Left forelimb (tissue), 1 donor: ENCODE data around the gene ARL4A.
"Not testable (repeated sequence)": the region's sequence is repeated elsewhere in the genome, so short reads cannot be mapped to it uniquely, and the experiment has no call there.

ENCODE experiments used
- DNase-seq: peaks from one replicate; pipeline ENCODE4 v3.0.0-alpha.2; 2018; ENCODE audit warnings: low spot score

ARL4A gene

GRCh38 chr7:12686891-12687717 lies at the start of gene ARL4A:
Gene ARL4A, plus strand, starts transcription at chr7:12687633. Its CDS starts 622 bp downstream, at chr7:12688255.
- DNase-seq, result peak; percentile 97

GRCh38 chr7:12637819-12638592 lies 49.4 kb upstream of the ARL4A start:
- DNase-seq, result no peak

- DNase-seq, result no peak
Observed at GRCh38 chr7:12638851-12639456, 48.5 kb upstream of the ARL4A start.

GRCh38 chr7:12640299-12641096 lies 46.9 kb upstream of the ARL4A start:
- no peak for DNase-seq

- no peak for DNase-seq
Observed at GRCh38 chr7:12641196-12641595, 46.2 kb upstream of the ARL4A start.

- DNase-seq, result no peak
Observed at GRCh38 chr7:12642508-12642907, 44.9 kb upstream of the ARL4A start.

GRCh38 chr7:12643001-12643643 lies 44.3 kb upstream of the ARL4A start:
- DNase-seq, result no peak

- no peak for DNase-seq
Observed at GRCh38 chr7:12643644-12644043, 43.8 kb upstream of the ARL4A start.

- not testable (repeated sequence) for DNase-seq
Observed at GRCh38 chr7:12645212-12645611, 42.2 kb upstream of the ARL4A start.

- DNase-seq, result no peak
Observed at GRCh38 chr7:12646139-12646538, 41.3 kb upstream of the ARL4A start.

GRCh38 chr7:12647364-12648219 lies 39.8 kb upstream of the ARL4A start:
- no peak for DNase-seq

GRCh38 chr7:12648704-12649261 lies 38.6 kb upstream of the ARL4A start:
- DNase-seq, result no peak

GRCh38 chr7:12649348-12649747 lies 38.1 kb upstream of the ARL4A start:
- DNase-seq, result no peak

- DNase-seq, result no peak
Observed at GRCh38 chr7:12650080-12650479, 37.4 kb upstream of the ARL4A start.

GRCh38 chr7:12653110-12653509 lies 34.3 kb upstream of the ARL4A start:
- no peak for DNase-seq

GRCh38 chr7:12653518-12653917 lies 33.9 kb upstream of the ARL4A start:
- DNase-seq, result no peak

GRCh38 chr7:12655161-12655560 lies 32.3 kb upstream of the ARL4A start:
- no peak for DNase-seq

- DNase-seq, result not testable (repeated sequence)
Observed at GRCh38 chr7:12660423-12660822, 27.0 kb upstream of the ARL4A start.

GRCh38 chr7:12660986-12661385 lies 26.4 kb upstream of the ARL4A start:
- not testable (repeated sequence) for DNase-seq

- DNase-seq, result no peak
Observed at GRCh38 chr7:12661581-12661980, 25.9 kb upstream of the ARL4A start.
